GM13976 (cell line): ENCODE measurements around the gene NID1.

Experiments
- DNase-seq: peaks from one replicate; pipeline ENCODE4 v3.0.0; 2012; ENCODE audit warnings: low spot score
- in situ Hi-C: fragments of 300-500 bp; cut with MboI; formaldehyde crosslinking; loops from one replicate; pipeline ENCODE4 v1.12.0; 2022; ENCODE audit warnings: low sequenced_read_pairs, mixed read lengths, inconsistent platforms; ENCODE audit not compliant: unreplicated experiment
- TF ChIP-seq, protein P1 (sequence below): IDR thresholded peaks from 2 replicates; pipeline ENCODE4 v1.5.1; 2012; ENCODE audit warnings: borderline replicate concordance, mild to moderate bottlenecking; ENCODE audit not compliant: insufficient read depth; ENCODE audit errors: extremely low read depth, missing control alignments, control extremely low read depth

Gene NID1

DNA sequence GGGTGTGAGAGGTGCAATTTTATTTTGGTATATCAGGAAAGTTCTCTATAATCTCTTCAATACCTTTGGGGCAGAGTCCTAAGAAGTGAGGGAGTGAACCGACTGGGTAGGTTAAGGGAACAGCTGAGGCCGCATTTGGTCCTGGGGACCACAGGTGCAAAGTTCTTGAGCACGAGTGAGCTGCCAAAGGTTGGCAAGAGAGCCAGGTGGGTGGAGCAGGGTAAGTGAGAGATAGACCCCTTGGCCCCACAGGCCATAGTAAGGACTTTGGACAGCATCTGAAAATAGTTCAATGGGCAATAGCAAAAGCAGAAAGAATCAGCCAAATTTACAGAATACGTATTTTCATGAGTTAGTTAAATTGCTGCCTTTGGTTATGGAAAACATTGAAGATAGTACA, 11.0 kb upstream of the NID1 start:
- TF ChIP-seq, protein P1, sequence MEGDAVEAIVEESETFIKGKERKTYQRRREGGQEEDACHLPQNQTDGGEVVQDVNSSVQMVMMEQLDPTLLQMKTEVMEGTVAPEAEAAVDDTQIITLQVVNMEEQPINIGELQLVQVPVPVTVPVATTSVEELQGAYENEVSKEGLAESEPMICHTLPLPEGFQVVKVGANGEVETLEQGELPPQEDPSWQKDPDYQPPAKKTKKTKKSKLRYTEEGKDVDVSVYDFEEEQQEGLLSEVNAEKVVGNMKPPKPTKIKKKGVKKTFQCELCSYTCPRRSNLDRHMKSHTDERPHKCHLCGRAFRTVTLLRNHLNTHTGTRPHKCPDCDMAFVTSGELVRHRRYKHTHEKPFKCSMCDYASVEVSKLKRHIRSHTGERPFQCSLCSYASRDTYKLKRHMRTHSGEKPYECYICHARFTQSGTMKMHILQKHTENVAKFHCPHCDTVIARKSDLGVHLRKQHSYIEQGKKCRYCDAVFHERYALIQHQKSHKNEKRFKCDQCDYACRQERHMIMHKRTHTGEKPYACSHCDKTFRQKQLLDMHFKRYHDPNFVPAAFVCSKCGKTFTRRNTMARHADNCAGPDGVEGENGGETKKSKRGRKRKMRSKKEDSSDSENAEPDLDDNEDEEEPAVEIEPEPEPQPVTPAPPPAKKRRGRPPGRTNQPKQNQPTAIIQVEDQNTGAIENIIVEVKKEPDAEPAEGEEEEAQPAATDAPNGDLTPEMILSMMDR, result no peak
- in situ Hi-C loops, result no loop called here
- DNase-seq, result no peak

DNA sequence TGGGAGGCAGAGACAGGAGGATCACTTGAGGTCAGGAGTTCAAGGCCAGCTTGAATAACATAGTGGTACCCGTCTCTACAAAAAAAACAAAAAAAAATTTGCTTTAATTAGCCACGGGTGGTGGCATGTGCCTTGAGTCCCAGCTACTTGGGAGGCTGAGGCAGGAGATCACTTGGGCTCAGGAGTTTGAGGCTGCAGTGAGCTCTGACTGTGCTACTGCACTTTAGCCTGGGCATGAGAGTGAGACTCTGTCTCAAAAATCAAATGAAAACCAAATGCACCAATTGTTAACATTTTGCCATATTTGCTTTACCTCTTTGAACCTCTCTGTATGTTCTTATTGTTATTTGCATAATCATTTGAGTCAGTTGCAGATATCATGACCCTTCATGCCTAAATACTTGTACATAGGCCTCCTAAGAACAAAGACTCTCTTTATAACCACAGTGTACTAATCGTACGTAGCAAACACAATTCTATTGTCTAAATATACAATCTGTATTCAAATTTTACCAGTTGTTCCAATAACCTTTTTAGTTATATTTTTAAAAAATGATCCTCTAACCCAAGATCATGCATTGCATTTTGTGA, 8.5 kb upstream of the NID1 start:
- TF ChIP-seq, protein P1, result no peak
- DNase-seq, result no peak
- in situ Hi-C loops, result no loop called here

DNA sequence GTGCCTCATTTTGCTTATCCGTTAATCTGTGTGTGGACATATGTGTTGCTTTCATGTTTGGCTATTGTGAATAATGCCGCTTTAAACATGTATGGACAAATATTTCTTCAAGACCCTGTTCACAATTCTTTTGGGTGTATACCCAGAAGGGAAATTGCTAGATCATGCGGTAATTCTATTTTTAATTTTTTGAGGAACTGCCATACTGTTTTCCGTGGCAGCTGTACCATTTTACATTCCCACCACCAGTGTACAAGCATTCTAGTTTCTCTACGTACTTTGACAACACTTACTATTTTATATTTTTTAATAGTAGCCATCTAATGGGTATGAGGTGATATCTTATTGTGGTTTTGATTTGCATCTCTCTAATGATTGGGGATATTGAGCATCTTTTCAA, 7.1 kb upstream of the NID1 start:
- DNase-seq, result no peak
- TF ChIP-seq, protein P1, result no peak
- in situ Hi-C loops, result no loop called here

DNA sequence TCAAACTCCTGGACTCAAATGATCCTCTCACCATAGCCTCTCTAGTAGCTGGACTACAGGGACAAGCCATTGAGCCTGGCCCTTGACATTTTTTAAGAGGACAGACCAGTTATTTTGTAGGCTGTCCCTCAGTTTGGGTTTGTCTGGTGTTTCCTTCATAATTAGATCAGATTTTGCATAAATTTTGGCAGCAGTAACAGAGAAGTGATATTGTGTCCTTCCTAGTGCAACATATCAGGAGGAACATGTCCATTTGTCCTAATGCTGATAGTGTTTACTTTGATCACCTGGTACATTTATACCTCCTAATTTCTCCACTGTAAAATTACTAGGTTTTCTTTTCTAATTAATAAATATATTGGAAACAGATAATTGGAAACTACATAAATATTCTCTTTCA, 5.9 kb upstream of the NID1 start:
- TF ChIP-seq, protein P1, result no peak
- no peak for DNase-seq
- in situ Hi-C loops, result no loop called here

DNA sequence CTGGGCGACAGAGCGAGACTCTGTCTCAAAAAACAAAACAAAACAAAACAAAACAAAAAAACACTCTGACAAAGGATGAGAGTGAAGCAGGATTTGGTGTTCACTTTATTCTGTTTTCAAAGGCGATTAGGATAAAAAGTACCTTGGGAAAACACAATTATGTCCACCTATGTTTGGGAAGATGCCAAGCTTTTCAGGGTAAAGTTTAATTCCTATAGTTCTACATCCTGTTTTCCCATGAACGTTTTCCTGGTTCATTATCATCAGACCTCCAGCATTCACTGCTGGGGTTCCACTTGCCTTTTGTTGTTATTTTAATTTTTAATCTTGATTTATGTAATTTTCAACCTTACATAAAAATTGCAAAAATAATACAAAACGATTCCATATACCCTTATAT, 4.9 kb upstream of the NID1 start:
- no peak for DNase-seq
- in situ Hi-C loops, result no loop called here
- TF ChIP-seq, protein P1, result no peak

DNA sequence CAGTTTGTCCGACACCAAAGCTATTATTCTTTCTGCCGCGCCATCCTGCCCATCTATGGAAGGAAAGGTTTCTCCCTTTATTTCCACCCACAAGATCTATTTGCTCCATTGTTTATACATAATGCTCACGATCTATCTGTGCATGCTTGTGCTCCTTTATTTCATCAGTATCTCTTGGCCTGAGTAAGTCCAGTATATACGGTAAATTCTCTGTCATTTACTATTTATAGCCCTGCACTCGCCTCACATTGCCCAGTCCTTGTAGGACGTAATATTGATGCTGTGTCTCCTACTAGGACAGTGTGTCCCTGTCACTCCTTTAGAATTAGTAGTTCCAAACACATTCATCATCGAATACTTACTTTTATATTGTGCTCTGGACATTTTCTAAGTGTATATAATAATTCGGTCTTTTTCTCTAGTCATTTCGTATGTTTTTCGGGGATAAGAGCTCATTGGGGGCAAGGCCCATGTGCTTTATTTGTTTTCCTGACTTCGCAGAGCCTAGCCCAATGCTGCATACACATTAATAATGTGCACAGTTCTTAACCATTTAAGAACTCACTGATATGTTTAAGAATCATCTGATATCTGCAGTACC, 3.1 kb upstream of the NID1 start:
- DNase-seq, result no peak
- in situ Hi-C loops, result no loop called here
- TF ChIP-seq, protein P1, result no peak
